Glutamatergic neuron (in vitro differentiated cells): ENCODE measurements around the gene KCNQ1. TPM values are rescaled to one million over a fixed set of nuclear protein-coding genes. Genes with fewer than 3 reads are reported as not detected.

Source experiments
- DNase-seq: peaks from one replicate; pipeline ENCODE4 v3.0.0; 2022
- H3K27ac Mint-ChIP-seq: one replicate; pipeline ENCODE4 v1.8.0; 2020; ENCODE audit warnings: mild to moderate bottlenecking, mixed read lengths, inconsistent platforms; ENCODE audit not compliant: unreplicated experiment
- H3K27me3 Mint-ChIP-seq: one replicate; pipeline ENCODE4 v1.8.0; 2020; ENCODE audit warnings: mild to moderate bottlenecking, moderate library complexity, mixed read lengths, inconsistent platforms; ENCODE audit not compliant: unreplicated experiment
- H3K36me3 Mint-ChIP-seq: one replicate; pipeline ENCODE4 v1.8.0; 2020; ENCODE audit warnings: mild to moderate bottlenecking, mixed read lengths, inconsistent platforms; ENCODE audit not compliant: unreplicated experiment
- H3K4me1 Mint-ChIP-seq: one replicate; pipeline ENCODE4 v1.8.0; 2020; ENCODE audit warnings: mild to moderate bottlenecking, low read depth, mixed read lengths, inconsistent platforms; ENCODE audit not compliant: unreplicated experiment
- H3K4me3 Mint-ChIP-seq: one replicate; pipeline ENCODE4 v1.8.0; 2020; ENCODE audit warnings: mild to moderate bottlenecking, mixed read lengths, inconsistent platforms; ENCODE audit not compliant: unreplicated experiment
- H3K9me3 Mint-ChIP-seq: one replicate; pipeline ENCODE4 v1.8.0; 2020; ENCODE audit warnings: mild to moderate bottlenecking, moderate library complexity, mixed read lengths, inconsistent platforms; ENCODE audit not compliant: unreplicated experiment
- CTCF ChIP-seq: fragments of 200-600 bp; sonication (generic); IDR thresholded peaks from one replicate; pipeline ENCODE4 v1.5.0; 2021; ENCODE audit not compliant: partially characterized antibody, unreplicated experiment
- total RNA-seq: library from RNA; stranded (reverse); fragmentation: NEBNext Ultra II Directional; extraction: Animal tissue kit (Norgen Biotek cat#: 25700); gene quantifications from one replicate; pipeline ENCODE4 v1.2.1, GENCODE V29; 2021; ENCODE audit not compliant: unreplicated experiment

The KCNQ1 gene
- total RNA-seq, 1 donor from 2014 or later, result 0.44 TPM

GRCh38 chr11:2886191-2886894 lies 441.5 kb downstream of the KCNQ1 start:
- no peak for TF ChIP-seq CTCF
- DNase-seq, result peak; percentile 75
- peaks cover 16% of the 10 kb centered on the region for H3K4me1 Mint-ChIP-seq
- peak overlapping the region; percentile 91 for H3K27ac Mint-ChIP-seq
- H3K9me3 Mint-ChIP-seq, result peaks cover 21% of the 10 kb centered on the region
- H3K36me3 Mint-ChIP-seq, result no peaks in the 10 kb centered on the region
- peak overlapping the region; percentile 56 for H3K4me3 Mint-ChIP-seq
- H3K27me3 Mint-ChIP-seq, result peaks cover 16% of the 10 kb centered on the region

- no peak for TF ChIP-seq CTCF
- DNase-seq, result no peak
- Mint-ChIP-seq H3K4me3 (no peak overlapping the region), H3K36me3 (no peaks in the 10 kb centered on the region), H3K9me3 (peaks cover 21% of the 10 kb centered on the region), H3K27me3 (peaks cover 15% of the 10 kb centered on the region), H3K27ac (peak overlapping the region; percentile 91), H3K4me1 (peaks cover 15% of the 10 kb centered on the region)
Observed at GRCh38 chr11:2886936-2887335, 442.1 kb downstream of the KCNQ1 start.

- H3K4me3 Mint-ChIP-seq, result no peak overlapping the region
- H3K4me1 Mint-ChIP-seq, result peaks cover 11% of the 10 kb centered on the region
- DNase-seq, result no peak
- peaks cover 21% of the 10 kb centered on the region for H3K9me3 Mint-ChIP-seq
- H3K27ac Mint-ChIP-seq, result peak overlapping the region; percentile 91
- no peak for TF ChIP-seq CTCF
- H3K27me3 Mint-ChIP-seq, result peaks cover 15% of the 10 kb centered on the region
- no peaks in the 10 kb centered on the region for H3K36me3 Mint-ChIP-seq
Observed at GRCh38 chr11:2887515-2888195, 442.8 kb downstream of the KCNQ1 start.

GRCh38 chr11:2888266-2888968 lies 443.6 kb downstream of the KCNQ1 start:
- peak overlapping the region; percentile 12 for H3K27ac Mint-ChIP-seq
- DNase-seq, result peak; percentile 98
- no peaks in the 10 kb centered on the region for H3K36me3 Mint-ChIP-seq
- peaks cover 8% of the 10 kb centered on the region for H3K4me1 Mint-ChIP-seq
- H3K9me3 Mint-ChIP-seq, result peaks cover 13% of the 10 kb centered on the region
- H3K27me3 Mint-ChIP-seq, result peaks cover 14% of the 10 kb centered on the region
- H3K4me3 Mint-ChIP-seq, result no peak overlapping the region
- peak; percentile 90 for TF ChIP-seq CTCF
